ENCODE measurements around the gene STX10.

STX10 gene

DNA sequence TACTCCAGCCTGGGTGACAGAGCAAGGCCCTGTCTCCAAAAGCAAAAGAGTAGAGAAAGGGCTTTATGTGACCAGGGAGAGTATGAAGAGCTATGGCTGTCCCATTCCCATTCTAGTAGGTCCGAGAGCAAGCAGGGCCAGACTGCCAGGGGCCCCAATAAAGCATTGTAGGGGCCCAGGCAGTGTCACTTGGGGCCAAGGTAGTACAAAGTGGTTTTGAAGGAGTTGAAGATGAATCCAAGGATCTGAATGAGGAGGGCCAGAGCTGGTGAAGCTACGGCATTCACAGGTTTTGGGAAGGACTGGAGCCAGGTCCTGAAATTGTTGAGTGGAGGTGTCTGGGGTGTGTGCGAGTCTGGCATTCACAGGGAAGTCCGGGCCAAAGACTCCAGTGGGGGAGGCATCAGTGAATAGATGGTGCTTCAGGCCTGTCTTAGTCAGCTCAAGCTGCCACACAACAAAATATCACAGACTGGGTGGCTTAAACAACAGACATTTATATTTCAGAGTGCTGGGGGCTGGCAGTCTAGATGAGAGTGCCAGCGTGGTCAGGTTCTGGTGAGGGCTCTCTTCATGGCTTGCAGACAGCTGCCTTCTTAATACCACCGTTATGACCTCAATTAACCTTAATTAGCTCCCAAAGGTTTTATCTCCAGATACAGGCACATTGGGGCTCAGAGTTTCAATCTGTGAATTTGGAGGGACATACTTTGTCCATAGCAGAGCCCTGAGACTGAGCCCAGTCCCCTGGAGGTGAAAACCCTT, 22.2 kb downstream of the STX10 start:
- TF ChIP-seq, protein P1, sequence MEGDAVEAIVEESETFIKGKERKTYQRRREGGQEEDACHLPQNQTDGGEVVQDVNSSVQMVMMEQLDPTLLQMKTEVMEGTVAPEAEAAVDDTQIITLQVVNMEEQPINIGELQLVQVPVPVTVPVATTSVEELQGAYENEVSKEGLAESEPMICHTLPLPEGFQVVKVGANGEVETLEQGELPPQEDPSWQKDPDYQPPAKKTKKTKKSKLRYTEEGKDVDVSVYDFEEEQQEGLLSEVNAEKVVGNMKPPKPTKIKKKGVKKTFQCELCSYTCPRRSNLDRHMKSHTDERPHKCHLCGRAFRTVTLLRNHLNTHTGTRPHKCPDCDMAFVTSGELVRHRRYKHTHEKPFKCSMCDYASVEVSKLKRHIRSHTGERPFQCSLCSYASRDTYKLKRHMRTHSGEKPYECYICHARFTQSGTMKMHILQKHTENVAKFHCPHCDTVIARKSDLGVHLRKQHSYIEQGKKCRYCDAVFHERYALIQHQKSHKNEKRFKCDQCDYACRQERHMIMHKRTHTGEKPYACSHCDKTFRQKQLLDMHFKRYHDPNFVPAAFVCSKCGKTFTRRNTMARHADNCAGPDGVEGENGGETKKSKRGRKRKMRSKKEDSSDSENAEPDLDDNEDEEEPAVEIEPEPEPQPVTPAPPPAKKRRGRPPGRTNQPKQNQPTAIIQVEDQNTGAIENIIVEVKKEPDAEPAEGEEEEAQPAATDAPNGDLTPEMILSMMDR (IDR thresholded peaks at IDR 0.05; ENCODE audit: low read depth, low read length, missing control alignments), result no peak
- H3K4me3 ChIP-seq (ENCODE audit: low read depth, low read length), result no peak overlapping the region
- DNase-seq (ENCODE audit: low read depth), result no peak

DNA sequence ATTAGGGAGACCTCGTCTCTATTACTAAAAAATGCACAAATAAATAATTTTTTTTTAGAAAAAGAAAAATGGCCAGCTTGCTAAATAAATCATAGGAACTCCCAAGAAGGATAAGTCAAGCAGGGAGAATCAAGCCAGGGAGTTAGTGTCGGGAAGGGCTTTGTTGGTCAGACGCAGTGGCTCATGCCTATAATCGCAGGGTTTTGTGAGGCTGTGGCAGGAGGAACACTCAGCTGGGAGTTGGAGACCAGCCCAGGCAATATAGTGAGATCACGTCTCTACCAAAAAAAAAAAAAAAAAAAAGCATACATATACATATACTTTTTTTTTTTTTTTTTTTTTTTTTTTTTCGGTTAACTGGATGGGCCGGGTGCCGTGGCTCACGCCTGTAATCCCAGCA, 23.1 kb downstream of the STX10 start:
- TF ChIP-seq, protein P1 (IDR thresholded peaks at IDR 0.05; ENCODE audit: low read depth, low read length, missing control alignments), result no peak
- no peak overlapping the region for H3K4me3 ChIP-seq (ENCODE audit: low read depth, low read length)
- no peak for DNase-seq (ENCODE audit: low read depth)

DNA sequence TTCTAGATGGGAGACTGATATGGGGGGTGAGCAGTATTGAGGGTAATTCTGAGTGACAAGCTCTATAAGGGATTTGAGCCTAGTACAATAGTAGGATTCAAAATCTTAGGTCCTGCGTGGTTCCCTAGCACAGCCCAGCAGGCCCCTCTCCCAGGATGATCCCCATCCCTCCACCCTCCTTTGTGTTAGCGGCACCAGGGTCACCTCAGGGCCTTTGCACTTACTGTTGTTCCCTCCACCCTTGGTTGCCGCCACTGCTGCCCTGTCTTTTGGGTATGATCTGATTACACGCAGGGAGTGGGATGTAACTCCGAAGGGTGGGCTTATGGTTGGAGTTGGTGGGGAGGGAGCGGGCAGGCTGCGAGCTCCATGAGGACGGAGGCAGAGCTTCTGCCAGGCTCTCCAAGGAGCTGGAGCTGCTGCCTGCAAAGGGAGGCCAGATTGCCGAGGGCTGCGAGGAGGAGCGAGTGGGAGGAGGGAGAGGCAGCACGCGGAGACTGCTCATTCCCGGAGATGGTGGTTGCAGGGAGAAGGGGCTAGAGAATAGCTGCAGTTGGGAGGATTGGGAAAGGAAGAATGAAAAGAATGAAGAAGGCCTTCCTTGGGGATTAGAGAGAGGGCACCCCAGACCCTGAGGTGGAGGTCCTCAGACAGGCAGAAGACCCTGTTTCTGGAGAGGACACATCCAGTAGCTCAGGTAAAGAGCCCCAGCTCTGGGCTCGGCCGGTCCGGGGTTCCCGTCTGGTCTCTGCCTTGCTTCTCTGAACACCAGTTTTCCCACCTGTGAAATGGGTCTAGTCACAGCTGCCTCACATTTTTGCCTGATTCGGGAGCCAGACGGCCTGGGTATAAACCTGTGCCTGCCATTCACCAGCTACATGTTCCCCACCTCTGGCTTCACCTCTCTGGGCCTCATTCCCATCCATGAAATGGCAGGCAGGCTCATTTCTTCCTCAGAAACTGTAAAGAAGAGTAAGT, 26.9 kb downstream of the STX10 start:
- no peak for DNase-seq (ENCODE audit: low read depth)
- H3K4me3 ChIP-seq (ENCODE audit: low read depth, low read length), result no peak overlapping the region
- TF ChIP-seq, protein P1 (IDR thresholded peaks at IDR 0.05; ENCODE audit: low read depth, low read length, missing control alignments), result no peak

DNA sequence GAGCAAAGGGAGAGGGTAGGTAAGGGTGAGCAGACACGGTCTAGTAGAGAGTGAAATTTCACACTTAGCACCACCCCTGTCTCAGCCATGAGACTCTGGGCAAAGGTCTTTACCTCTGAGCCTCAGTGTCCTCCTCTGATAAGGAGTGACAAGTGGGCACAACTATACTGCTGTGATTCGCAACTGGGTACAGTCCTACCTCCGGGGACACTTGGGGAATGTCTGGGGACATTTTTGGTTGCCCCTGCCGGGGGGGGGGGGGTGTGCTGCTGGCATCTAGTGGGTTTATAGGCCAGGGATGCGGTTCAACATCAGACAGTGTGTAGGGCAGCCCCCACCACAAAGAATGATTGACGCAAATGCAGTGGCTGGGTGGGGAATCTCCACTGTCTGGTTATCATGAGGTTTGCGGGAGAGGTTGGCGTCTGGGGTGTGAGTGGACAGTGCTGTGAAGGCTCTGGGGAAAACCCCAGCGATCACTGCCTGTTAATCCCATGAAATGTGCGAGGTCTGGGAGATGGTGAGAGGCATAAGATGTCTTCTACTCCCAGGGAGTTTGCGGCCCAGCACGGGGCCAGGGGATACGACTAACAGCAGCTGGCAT, 27.8 kb downstream of the STX10 start:
- TF ChIP-seq, protein P1 (IDR thresholded peaks at IDR 0.05; ENCODE audit: low read depth, low read length, missing control alignments), result no peak

DNA sequence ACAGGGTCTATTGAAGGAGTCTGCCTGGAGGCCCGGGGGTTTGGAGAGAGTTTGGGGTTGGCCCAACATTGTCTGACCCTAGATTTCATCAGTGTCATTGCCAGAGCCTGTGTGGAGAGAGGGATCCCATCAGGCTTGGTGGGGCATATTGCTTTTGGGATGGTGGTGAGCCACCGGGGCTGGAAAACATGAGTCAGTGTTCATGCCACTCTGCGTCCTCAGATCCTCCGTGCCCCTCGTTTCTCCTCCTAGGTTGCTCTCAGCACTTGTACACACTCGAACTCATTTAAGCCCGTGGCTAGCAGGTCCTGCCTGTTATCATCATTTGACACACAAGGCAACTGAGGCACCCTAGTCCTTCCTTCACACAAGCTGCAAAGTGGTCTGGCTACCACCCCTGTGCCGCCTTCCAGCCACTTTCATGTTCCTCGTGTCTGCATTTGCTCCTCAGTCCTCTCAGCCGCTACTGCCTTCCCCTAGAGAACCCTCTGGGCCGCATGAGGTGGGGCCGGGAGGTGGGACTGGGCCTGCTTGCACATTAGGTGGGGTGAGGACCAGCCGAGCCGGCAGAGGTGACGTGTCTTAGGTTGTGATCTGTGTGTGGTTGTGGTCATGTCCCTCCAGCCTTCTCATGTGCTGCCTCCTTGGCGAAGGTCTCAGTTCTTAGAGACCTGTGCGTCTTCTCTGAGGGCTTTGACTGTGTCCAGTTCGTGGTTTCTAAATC, 28.5 kb downstream of the STX10 start:
- no peak overlapping the region for H3K4me3 ChIP-seq (ENCODE audit: low read depth, low read length)
- TF ChIP-seq, protein P1 (IDR thresholded peaks at IDR 0.05; ENCODE audit: low read depth, low read length, missing control alignments), result no peak
- no peak for DNase-seq (ENCODE audit: low read depth)

More for the DNA sequence above, 27.8 kb downstream of the STX10 start:
- H3K4me3 ChIP-seq (ENCODE audit: low read depth, low read length), result no peak overlapping the region
- no peak for DNase-seq (ENCODE audit: low read depth)

DNA sequence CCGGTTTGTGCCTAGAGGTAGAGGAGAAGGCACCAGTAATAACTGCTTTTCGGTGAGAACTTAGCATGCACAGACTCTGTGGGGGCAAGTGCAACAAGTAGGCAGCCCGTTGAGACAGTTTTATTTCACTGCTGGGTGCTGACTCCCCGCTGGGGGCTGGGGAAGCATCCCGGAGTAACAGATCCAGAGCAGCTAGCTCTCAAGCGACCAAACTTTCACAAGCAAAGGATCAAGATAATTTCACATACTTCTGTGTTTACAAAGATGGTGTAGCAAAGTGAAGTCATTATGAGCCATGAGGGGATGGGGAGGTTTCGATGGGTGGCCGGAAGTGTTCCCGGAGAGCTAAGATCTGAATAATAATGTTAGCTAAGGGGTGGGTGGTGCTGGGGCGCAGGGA, 29.4 kb downstream of the STX10 start:
- DNase-seq (ENCODE audit: low read depth), result no peak
- TF ChIP-seq, protein P1 (IDR thresholded peaks at IDR 0.05; ENCODE audit: low read depth, low read length, missing control alignments), result no peak
- H3K4me3 ChIP-seq (ENCODE audit: low read depth, low read length), result no peak overlapping the region

All from GM12864 (cell line).